ENCODE data around the gene LLCFC1.

DNA sequence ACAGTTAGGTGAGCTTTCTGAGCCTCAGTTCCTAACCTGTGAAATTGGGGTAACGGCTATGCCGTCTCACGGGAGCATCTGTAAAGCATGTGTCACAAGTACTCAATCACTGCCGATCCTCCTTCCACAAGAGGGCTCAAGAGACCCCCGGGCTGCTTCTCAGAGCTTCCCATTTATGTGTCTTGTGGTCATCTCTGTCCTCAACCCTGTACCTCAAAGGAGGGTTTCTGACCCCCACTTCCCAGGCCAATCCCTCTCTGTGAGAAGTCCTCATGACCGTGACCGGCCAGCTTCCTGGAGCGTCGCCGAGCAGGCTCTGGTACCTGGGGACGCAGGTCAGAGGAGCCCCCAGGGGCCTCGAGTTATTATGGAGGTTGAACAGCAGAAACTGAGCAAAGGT is 5.2 kb upstream of the LLCFC1 start:
- no peak for TF ChIP-seq POLR2A (IDR thresholded peaks at IDR 0.05; ENCODE audit: low read depth, low read length)
- no peak for TF ChIP-seq POLR2AphosphoS5 (IDR thresholded peaks at IDR 0.05; ENCODE audit: low read depth, low read length)
- TF ChIP-seq TAF1 (IDR thresholded peaks at IDR 0.05; ENCODE audit: low read depth, low read length): no peak
- TF ChIP-seq SPI1 (IDR thresholded peaks at IDR 0.05; ENCODE audit: low read depth, low read length): no peak
- TF ChIP-seq POU2F2 (IDR thresholded peaks at IDR 0.05; ENCODE audit: low read depth, low read length): no peak
- no peak for TF ChIP-seq PAX5 (IDR thresholded peaks at IDR 0.05; ENCODE audit: insufficient read depth, low read length, severe bottlenecking)
